Umbilical cord (tissue), 2 donors: ENCODE results near the gene MRPS12. TPM values are rescaled to one million over a fixed set of nuclear protein-coding genes. Genes with fewer than 3 reads are reported as not detected.

Experiments used
- DNase-seq: peaks from one replicate; pipeline ENCODE4 v3.0.0-alpha.2; 2015; ENCODE audit warnings: low spot score
- total RNA-seq: library from RNA; depleted of rRNA; stranded (reverse); fragments of >200 nt; gene quantifications from one replicate; pipeline ENCODE4 v1.2.3, GENCODE V29; 2014; ENCODE audit warnings: low replicate concordance; ENCODE audit not compliant: insufficient read depth

The MRPS12 gene
- total RNA-seq, 1 donor from 2014 or later, result 29.4 TPM

DNA sequence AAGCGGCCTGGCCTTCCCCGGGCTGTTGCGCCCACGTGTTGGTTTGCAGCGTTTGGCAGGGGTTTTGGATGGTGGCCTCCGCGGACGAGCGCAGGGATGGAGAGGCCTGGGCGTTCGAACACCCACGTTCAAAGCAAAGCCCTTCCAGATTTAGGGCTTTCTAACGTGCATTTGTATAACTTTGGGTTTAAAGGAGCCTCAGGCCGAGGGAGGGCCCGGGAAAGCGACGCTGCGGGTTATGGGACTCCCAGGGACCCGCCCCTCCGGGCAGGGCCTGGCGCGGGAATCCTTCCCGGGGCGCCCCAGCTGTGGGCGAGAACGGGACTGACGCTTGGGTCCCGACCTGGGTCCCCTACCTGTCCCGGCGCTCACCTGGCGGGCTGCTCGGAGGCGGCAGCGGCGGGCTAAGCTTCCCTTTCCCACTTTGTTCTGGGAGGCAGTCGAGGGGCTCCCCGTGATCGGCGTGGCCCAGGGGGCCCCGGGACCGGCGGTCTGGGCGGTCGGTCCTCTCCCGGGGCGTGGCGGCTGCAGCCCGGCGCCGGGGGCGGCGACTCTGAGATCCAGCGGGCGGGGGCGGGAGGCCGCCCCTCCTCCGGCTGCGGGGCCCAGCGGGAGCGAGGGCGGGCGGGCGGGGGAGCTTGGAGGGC lies 44.6 kb downstream of the MRPS12 start, which contains the start of gene FBXO17:
Gene FBXO17 (minus strand): TSS at position 529 of the 647 bp plus-strand sequence. CDS start 25,423 bp downstream, outside the sequence.
- peak; percentile 86 for DNase-seq

DNA sequence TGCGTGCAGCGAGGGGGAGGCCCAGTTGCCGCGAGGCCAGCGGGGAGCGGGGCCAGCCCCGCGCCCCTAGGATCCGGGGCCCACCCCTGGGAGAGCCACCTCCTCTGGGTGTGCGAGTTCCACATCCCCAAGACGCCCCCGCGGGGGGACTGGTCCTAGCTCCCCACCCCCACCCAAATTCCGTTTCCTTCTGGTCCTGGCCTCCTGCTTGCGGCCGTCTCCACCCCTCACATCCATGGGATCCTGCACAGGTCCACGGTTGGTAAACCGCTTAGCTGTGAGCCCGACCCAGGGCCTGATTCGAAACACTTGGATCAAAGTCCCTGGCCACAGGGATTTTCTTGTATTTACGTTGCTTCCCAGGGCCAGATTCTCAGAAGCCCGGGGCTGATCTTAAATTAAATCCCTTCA lies 45.1 kb downstream of the MRPS12 start:
- peak; percentile 72 for DNase-seq

- peak; percentile 77 for DNase-seq
Observed at GRCh38 chr19:38977445-38978325, 46.9 kb downstream of the MRPS12 start.

- no peak for DNase-seq
Observed at GRCh38 chr19:38978326-38978689, 47.6 kb downstream of the MRPS12 start.

- no peak for DNase-seq
Observed at GRCh38 chr19:38979812-38980211, 49.1 kb downstream of the MRPS12 start.

- no peak for DNase-seq
Observed at GRCh38 chr19:38980583-38981374, 50.0 kb downstream of the MRPS12 start.

Other genes starting within 250 kb of the MRPS12 start
- gene CAPN12, start 186.5 kb upstream of the MRPS12 start, total RNA-seq, result not detected
- 4.3 TPM for gene LGALS7, start 157.4 kb upstream of the MRPS12 start, total RNA-seq
- 139 TPM for gene LGALS7B, start 141.7 kb upstream of the MRPS12 start, total RNA-seq
- gene LGALS4, start 118.0 kb upstream of the MRPS12 start, total RNA-seq, result not detected
- gene ECH1, start 99.2 kb upstream of the MRPS12 start, total RNA-seq, result 16.1 TPM
- gene HNRNPL, start 81.0 kb upstream of the MRPS12 start, total RNA-seq, result 141 TPM
- 4.1 TPM for gene RINL, start 52.7 kb upstream of the MRPS12 start, total RNA-seq
- 36.4 TPM for gene SIRT2, start 31.3 kb upstream of the MRPS12 start, total RNA-seq
- 11.8 TPM for gene NFKBIB, start 31.0 kb upstream of the MRPS12 start, total RNA-seq
- gene CCER2, start 18.8 kb upstream of the MRPS12 start, total RNA-seq, result not detected
- gene SARS2, start 181 bp upstream of the MRPS12 start, total RNA-seq, result 11.3 TPM
- 11.6 TPM for gene FBXO17, start 44.8 kb downstream of the MRPS12 start, total RNA-seq
- 12.3 TPM for gene FBXO27, start 101.6 kb downstream of the MRPS12 start, total RNA-seq
- 0.24 TPM for gene ACP7, start 153.4 kb downstream of the MRPS12 start, total RNA-seq
- 1.2 TPM for gene PAK4, start 194.8 kb downstream of the MRPS12 start, total RNA-seq